Lower lobe of right lung (tissue), 2 donors: ENCODE data around the gene THEMIS. TPM values are rescaled to one million over a fixed set of nuclear protein-coding genes. Genes with fewer than 3 reads are reported as not detected.
"Not testable (repeated sequence)": the region's sequence is repeated elsewhere in the genome, so short reads cannot be mapped to it uniquely, and the experiment has no call there.

Experiments
- ATAC-seq, 2 donors: fragments of 200-7000 bp; cut with Tn5 transposase; one replicate each; pipeline ENCODE4 v1.9.1; 2020 to 2022; ENCODE audit warnings: mild to moderate bottlenecking in 2 of 2, moderate library complexity in 2 of 2
- DNase-seq: peaks from one replicate; pipeline ENCODE4 v3.0.0-alpha.2; 2020
- H3K27ac ChIP-seq: fragments of 200-600 bp; one replicate; pipeline ENCODE4 v1.8.0; 2022
- H3K27me3 ChIP-seq: fragments of 200-600 bp; one replicate; pipeline ENCODE4 v1.8.0; 2022; ENCODE audit warnings: low read depth
- H3K36me3 ChIP-seq: fragments of 200-600 bp; one replicate; pipeline ENCODE4 v1.8.0; 2022; ENCODE audit warnings: mild to moderate bottlenecking
- H3K4me1 ChIP-seq: fragments of 200-600 bp; one replicate; pipeline ENCODE4 v1.8.0; 2022
- H3K4me3 ChIP-seq: fragments of 200-600 bp; one replicate; pipeline ENCODE4 v1.8.0; 2022; ENCODE audit warnings: mild to moderate bottlenecking
- H3K9me3 ChIP-seq: fragments of 200-600 bp; one replicate; pipeline ENCODE4 v1.8.0; 2022
- CTCF ChIP-seq: fragments of 200-600 bp; IDR thresholded peaks from one replicate; pipeline ENCODE4 v1.8.0; 2022; ENCODE audit warnings: antibody characterized with exemption, mild to moderate bottlenecking
- intact Hi-C: fragments of 100-400 bp; cut with DNase I; formaldehyde crosslinking; loops from one replicate; pipeline ENCODE4 v1.11.0; 2022
- total RNA-seq: library from RNA; stranded (reverse); fragmentation: NEBNext Ultra II Directional; extraction: Animal tissue kit (Norgen Biotek cat#: 25700); gene quantifications from one replicate; pipeline ENCODE4 v1.2.1, GENCODE V29; 2021
- donor health status: DM: no; HTN: yes; CAD: no; lungs with severe emphysema.

THEMIS gene
- total RNA-seq, 1 donor from 2014 or later: 1.8 TPM

DNA sequence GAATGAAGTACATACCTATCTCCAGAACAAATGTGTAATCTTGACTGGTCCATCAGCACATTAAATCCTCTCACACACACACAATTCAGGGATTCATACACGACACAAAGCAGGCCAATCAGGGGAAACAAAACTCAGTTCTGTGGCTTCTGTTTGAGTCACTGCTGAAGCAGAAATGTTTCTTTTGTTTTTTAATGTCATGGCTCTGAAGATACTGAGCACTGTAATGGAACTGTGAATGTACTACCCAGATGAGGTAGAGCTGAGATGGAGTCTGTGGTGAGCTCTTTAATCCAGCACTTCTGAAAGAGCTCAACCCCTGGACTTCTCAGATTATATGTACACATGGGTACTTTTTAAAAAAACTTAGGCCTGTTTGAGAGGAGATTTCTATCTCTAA, 116.4 kb downstream of the THEMIS start:
- intact Hi-C loops: no loop called here
- H3K27ac ChIP-seq: no peak overlapping the region
- no peaks in the 10 kb centered on the region for H3K36me3 ChIP-seq
- DNase-seq (no peak), ATAC-seq (no peak)
- no peak overlapping the region for H3K4me3 ChIP-seq
- H3K9me3 ChIP-seq: no peaks in the 10 kb centered on the region
- H3K27me3 ChIP-seq: no peaks in the 10 kb centered on the region
- H3K4me1 ChIP-seq: no peaks in the 10 kb centered on the region
- no peak for TF ChIP-seq CTCF

- H3K9me3 ChIP-seq, H3K4me3 ChIP-seq, ATAC-seq, H3K36me3 ChIP-seq, H3K27ac ChIP-seq, DNase-seq, H3K4me1 ChIP-seq, intact Hi-C loops, H3K27me3 ChIP-seq: not testable (repeated sequence)
These were observed 119.1 kb downstream of the THEMIS start for GRCh38 chr6:127781636-127782272.

DNA sequence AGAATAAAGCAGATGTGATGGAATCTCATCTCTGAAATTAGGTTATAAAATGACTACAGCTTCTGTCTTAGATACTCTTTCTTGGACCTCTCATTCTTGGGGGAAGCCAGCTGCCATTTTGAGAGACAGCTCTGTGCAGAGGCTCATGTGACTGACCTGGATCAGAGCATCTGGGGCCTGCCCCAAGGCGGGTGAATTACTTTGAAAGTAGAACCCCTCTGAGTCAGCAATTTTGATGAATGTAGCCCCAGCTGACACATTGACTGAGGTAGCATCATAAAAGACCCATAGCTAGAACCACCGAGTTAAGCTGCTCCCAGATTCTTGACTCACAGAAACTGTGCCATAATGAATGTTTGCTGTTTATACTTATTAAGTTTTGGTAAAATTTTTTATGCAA, 124.5 kb downstream of the THEMIS start:
- ATAC-seq (no peak), DNase-seq (no peak)
- Histone ChIP-seq H3K4me3 (no peak overlapping the region), H3K27ac (no peak overlapping the region), H3K27me3 (no peaks in the 10 kb centered on the region), H3K4me1 (no peaks in the 10 kb centered on the region), H3K36me3 (no peaks in the 10 kb centered on the region), H3K9me3 (no peaks in the 10 kb centered on the region)
- no peak for TF ChIP-seq CTCF
- intact Hi-C loops: no loop called here

DNA sequence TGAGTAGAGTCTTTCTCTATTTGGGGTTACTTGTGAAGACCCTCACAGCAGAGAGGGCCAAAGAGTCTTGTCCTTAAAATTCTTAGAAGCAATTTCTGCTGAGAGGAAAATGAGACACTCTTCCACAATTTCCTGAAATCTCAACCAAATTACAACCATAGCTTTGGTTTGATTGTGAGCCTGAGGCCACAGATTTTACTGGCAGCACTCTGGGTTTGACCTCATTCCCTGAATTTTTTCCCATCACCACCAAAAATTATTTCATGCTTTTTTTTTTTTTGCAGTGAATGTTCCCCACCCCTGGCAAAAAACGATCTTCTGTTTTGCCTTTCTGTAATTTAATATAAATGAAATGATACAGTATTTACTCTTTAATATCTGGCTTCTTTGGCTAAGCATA, 125.5 kb downstream of the THEMIS start:
- no peaks in the 10 kb centered on the region for H3K4me1 ChIP-seq
- H3K36me3 ChIP-seq: no peaks in the 10 kb centered on the region
- ATAC-seq: no peak
- no peaks in the 10 kb centered on the region for H3K9me3 ChIP-seq
- no peak overlapping the region for H3K4me3 ChIP-seq
- no peak overlapping the region for H3K27ac ChIP-seq
- intact Hi-C loops: no loop called here
- no peak for DNase-seq
- no peak for TF ChIP-seq CTCF
- no peaks in the 10 kb centered on the region for H3K27me3 ChIP-seq

- TF ChIP-seq CTCF: no peak
- Histone ChIP-seq H3K27ac (no peak overlapping the region), H3K36me3 (no peaks in the 10 kb centered on the region), H3K4me1 (no peaks in the 10 kb centered on the region), H3K4me3 (no peak overlapping the region), H3K9me3 (no peaks in the 10 kb centered on the region), H3K27me3 (no peaks in the 10 kb centered on the region)
- ATAC-seq (no peak), DNase-seq (no peak)
- intact Hi-C loops: no loop called here
These were observed 132.1 kb downstream of the THEMIS start for GRCh38 chr6:127768745-127769144.

- no peaks in the 10 kb centered on the region for H3K4me1 ChIP-seq
- no peak for TF ChIP-seq CTCF
- intact Hi-C loops: no loop called here
- no peak overlapping the region for H3K27ac ChIP-seq
- H3K4me3 ChIP-seq: no peak overlapping the region
- H3K36me3 ChIP-seq: no peaks in the 10 kb centered on the region
- DNase-seq (no peak), ATAC-seq (no peak)
- no peaks in the 10 kb centered on the region for H3K9me3 ChIP-seq
- H3K27me3 ChIP-seq: no peaks in the 10 kb centered on the region
These were observed 132.6 kb downstream of the THEMIS start for GRCh38 chr6:127768223-127768622.
